GM18498 (cell line): ENCODE data around the gene GPR15.

Experiments
- ATAC-seq: cut with Tn5 transposase; IDR thresholded peaks from one replicate; pipeline ENCODE4 v1.9.1; 2021; ENCODE audit warnings: mild to moderate bottlenecking, moderate library complexity; ENCODE audit not compliant: unreplicated experiment

The GPR15 gene

DNA sequence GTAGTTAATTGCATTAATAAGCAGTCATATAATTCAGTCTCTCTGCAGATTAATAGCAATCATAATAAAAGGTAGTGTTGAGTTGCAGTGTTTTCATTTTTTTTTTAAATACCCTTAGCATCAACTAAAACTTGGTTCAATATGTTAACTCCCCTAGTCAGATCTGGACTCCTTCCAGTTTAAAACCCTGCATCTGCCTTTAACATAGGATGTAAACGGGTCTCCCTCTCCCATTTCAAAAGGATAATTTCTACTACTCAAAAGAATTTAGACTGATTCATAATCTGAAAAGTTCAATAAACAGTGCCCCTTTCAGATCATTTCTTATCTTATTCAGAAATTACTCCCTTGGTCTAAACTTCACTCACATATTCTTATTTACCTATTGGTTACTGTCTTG is 50.3 kb downstream of the GPR15 start:
- no peak for ATAC-seq

DNA sequence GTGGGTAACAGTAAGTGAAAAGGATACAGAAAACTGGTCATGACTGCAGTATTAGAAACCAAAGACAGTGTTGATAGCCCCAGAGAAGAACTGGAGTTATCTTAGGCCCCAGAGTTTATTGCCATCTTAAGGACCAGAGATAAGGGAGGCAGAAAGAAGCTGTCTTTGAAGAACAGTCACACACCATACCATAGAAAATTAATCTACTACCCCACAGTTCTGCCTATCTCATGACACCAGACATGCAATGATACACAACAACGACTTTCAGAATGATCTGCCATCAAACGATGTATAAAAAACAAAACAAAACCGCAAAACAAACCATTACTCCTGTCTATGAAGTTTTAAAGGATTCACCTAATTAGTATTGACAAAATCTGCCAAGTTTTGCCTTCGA is 52.0 kb downstream of the GPR15 start:
- no peak for ATAC-seq
